NCI-H2196 treated with DMSO at 0.1 percent for 48 hours (cell line): ENCODE results near the gene GLRX5.

Experiments used
- DNase-seq: peaks from one replicate; lab custom pipeline; 2025; ENCODE audit not compliant: unreplicated experiment; lab: John Stamatoyannopoulos, UW

GLRX5 gene

GRCh38 chr14:95531969-95532368 is 2.9 kb upstream of the GLRX5 start:
- DNase-seq: no peak

GRCh38 chr14:95533391-95533821 is 1.4 kb upstream of the GLRX5 start:
- no peak for DNase-seq

GRCh38 chr14:95533822-95534221 is 1.0 kb upstream of the GLRX5 start:
- DNase-seq: no peak

GRCh38 chr14:95535226-95536021 is 574 bp downstream of the GLRX5 start:
- no peak for DNase-seq

- DNase-seq: no peak
These were observed 1.3 kb downstream of the GLRX5 start for GRCh38 chr14:95536036-95536593.

- DNase-seq: no peak
These were observed 1.8 kb downstream of the GLRX5 start for GRCh38 chr14:95536671-95537070.

- no peak for DNase-seq
These were observed 2.6 kb downstream of the GLRX5 start for GRCh38 chr14:95537298-95538089.

GRCh38 chr14:95538801-95539509 is 4.1 kb downstream of the GLRX5 start:
- DNase-seq: no peak

- DNase-seq: no peak
These were observed 5.5 kb downstream of the GLRX5 start for GRCh38 chr14:95540236-95540855.

GRCh38 chr14:95541346-95541745 is 6.5 kb downstream of the GLRX5 start:
- DNase-seq: no peak

GRCh38 chr14:95541932-95542930 is 7.4 kb downstream of the GLRX5 start:
- DNase-seq: no peak

- DNase-seq: no peak
These were observed 8.2 kb downstream of the GLRX5 start for GRCh38 chr14:95543021-95543420.

- no peak for DNase-seq
These were observed 9.7 kb downstream of the GLRX5 start for GRCh38 chr14:95544588-95544987.

- no peak for DNase-seq
These were observed 10.8 kb downstream of the GLRX5 start for GRCh38 chr14:95545515-95546168.

- DNase-seq: no peak
These were observed 12.4 kb downstream of the GLRX5 start for GRCh38 chr14:95547272-95547625.

- no peak for DNase-seq
These were observed 12.9 kb downstream of the GLRX5 start for GRCh38 chr14:95547626-95548327.

- DNase-seq: no peak
These were observed 13.6 kb downstream of the GLRX5 start for GRCh38 chr14:95548328-95548929.
